ENCODE measurements around the gene HRH2.
"Not testable (repeated sequence)": the region's sequence is repeated elsewhere in the genome, so short reads cannot be mapped to it uniquely, and the experiment has no call there.

The HRH2 gene

GRCh38 chr5:175745210-175745609 is 87.3 kb downstream of the HRH2 start:
- H3K4me1 ChIP-seq (ENCODE audit: control insufficient read depth in 1 of 2, insufficient read depth in 2 of 2, low read length in 2 of 2) = no peaks in the 10 kb centered on the region
- H3K9ac ChIP-seq (ENCODE audit: low read depth in 1 of 2, low read length in 2 of 2) = no peak overlapping the region
- peaks cover 4 to 11% of the 10 kb centered on the region in 2 donors for H3K27me3 ChIP-seq (ENCODE audit: control insufficient read depth in 1 of 2, insufficient read depth in 2 of 2, low read length in 2 of 2)
- H3K9me3 ChIP-seq (ENCODE audit: control insufficient read depth in 1 of 2, low read length in 2 of 2) = no peaks in the 10 kb centered on the region
- no peak overlapping the region for H3K27ac ChIP-seq (ENCODE audit: low read depth, low read length)
- no peak overlapping the region for H3K4me3 ChIP-seq (ENCODE audit: low read depth in 1 of 2, low read length in 2 of 2)
- no peaks in the 10 kb centered on the region for H3K36me3 ChIP-seq (ENCODE audit: control insufficient read depth in 1 of 2, insufficient read depth in 2 of 2, low read length in 2 of 2)

GRCh38 chr5:175746851-175747250 is 89.0 kb downstream of the HRH2 start:
- no peaks in the 10 kb centered on the region for H3K9me3 ChIP-seq (ENCODE audit: control insufficient read depth in 1 of 2, low read length in 2 of 2)
- H3K4me1 ChIP-seq (ENCODE audit: control insufficient read depth in 1 of 2, insufficient read depth in 2 of 2, low read length in 2 of 2) = no peaks in the 10 kb centered on the region
- H3K36me3 ChIP-seq (ENCODE audit: control insufficient read depth in 1 of 2, insufficient read depth in 2 of 2, low read length in 2 of 2) = no peaks in the 10 kb centered on the region
- peaks cover 7 to 12% of the 10 kb centered on the region in 2 donors for H3K27me3 ChIP-seq (ENCODE audit: control insufficient read depth in 1 of 2, insufficient read depth in 2 of 2, low read length in 2 of 2)
- no peak overlapping the region for H3K4me3 ChIP-seq (ENCODE audit: low read depth in 1 of 2, low read length in 2 of 2)
- no peak overlapping the region for H3K27ac ChIP-seq (ENCODE audit: low read depth, low read length)
- H3K9ac ChIP-seq (ENCODE audit: low read depth in 1 of 2, low read length in 2 of 2) = no peak overlapping the region

GRCh38 chr5:175747539-175748060 is 89.7 kb downstream of the HRH2 start:
- Histone ChIP-seq H3K27ac (ENCODE audit: low read depth, low read length) (no peak overlapping the region), H3K9ac (ENCODE audit: low read depth in 1 of 2, low read length in 2 of 2) (no peak overlapping the region), H3K4me1 (ENCODE audit: control insufficient read depth in 1 of 2, insufficient read depth in 2 of 2, low read length in 2 of 2) (no peaks in the 10 kb centered on the region), H3K27me3 (ENCODE audit: control insufficient read depth in 1 of 2, insufficient read depth in 2 of 2, low read length in 2 of 2) (peaks cover 9 to 16% of the 10 kb centered on the region in 2 donors), H3K4me3 (ENCODE audit: low read depth in 1 of 2, low read length in 2 of 2) (no peak overlapping the region), H3K36me3 (ENCODE audit: control insufficient read depth in 1 of 2, insufficient read depth in 2 of 2, low read length in 2 of 2) (no peaks in the 10 kb centered on the region), H3K9me3 (ENCODE audit: control insufficient read depth in 1 of 2, low read length in 2 of 2) (no peaks in the 10 kb centered on the region)

GRCh38 chr5:175748650-175749049 is 90.8 kb downstream of the HRH2 start:
- Histone ChIP-seq H3K9ac (ENCODE audit: low read depth in 1 of 2, low read length in 2 of 2) (no peak overlapping the region), H3K27ac (ENCODE audit: low read depth, low read length) (no peak overlapping the region), H3K4me3 (ENCODE audit: low read depth in 1 of 2, low read length in 2 of 2) (no peak overlapping the region), H3K27me3 (ENCODE audit: control insufficient read depth in 1 of 2, insufficient read depth in 2 of 2, low read length in 2 of 2) (peaks cover 9 to 16% of the 10 kb centered on the region in 2 donors), H3K4me1 (ENCODE audit: control insufficient read depth in 1 of 2, insufficient read depth in 2 of 2, low read length in 2 of 2) (no peaks in the 10 kb centered on the region), H3K36me3 (ENCODE audit: control insufficient read depth in 1 of 2, insufficient read depth in 2 of 2, low read length in 2 of 2) (no peaks in the 10 kb centered on the region), H3K9me3 (ENCODE audit: control insufficient read depth in 1 of 2, low read length in 2 of 2) (no peaks in the 10 kb centered on the region)

GRCh38 chr5:175749591-175749990 is 91.7 kb downstream of the HRH2 start:
- no peaks in the 10 kb centered on the region for H3K9me3 ChIP-seq (ENCODE audit: control insufficient read depth in 1 of 2, low read length in 2 of 2)
- H3K9ac ChIP-seq (ENCODE audit: low read depth in 1 of 2, low read length in 2 of 2) = no peak overlapping the region
- no peak overlapping the region for H3K27ac ChIP-seq (ENCODE audit: low read depth, low read length)
- no peak overlapping the region for H3K4me3 ChIP-seq (ENCODE audit: low read depth in 1 of 2, low read length in 2 of 2)
- no peaks in the 10 kb centered on the region for H3K36me3 ChIP-seq (ENCODE audit: control insufficient read depth in 1 of 2, insufficient read depth in 2 of 2, low read length in 2 of 2)
- H3K4me1 ChIP-seq (ENCODE audit: control insufficient read depth in 1 of 2, insufficient read depth in 2 of 2, low read length in 2 of 2) = no peaks in the 10 kb centered on the region
- H3K27me3 ChIP-seq (ENCODE audit: control insufficient read depth in 1 of 2, insufficient read depth in 2 of 2, low read length in 2 of 2) = peaks cover 9 to 13% of the 10 kb centered on the region in 2 donors

- H3K27ac ChIP-seq (ENCODE audit: low read depth, low read length) = no peak overlapping the region
- no peak overlapping the region for H3K9ac ChIP-seq (ENCODE audit: low read depth in 1 of 2, low read length in 2 of 2)
- H3K9me3 ChIP-seq (ENCODE audit: control insufficient read depth in 1 of 2, low read length in 2 of 2) = no peaks in the 10 kb centered on the region
- no peaks in the 10 kb centered on the region for H3K36me3 ChIP-seq (ENCODE audit: control insufficient read depth in 1 of 2, insufficient read depth in 2 of 2, low read length in 2 of 2)
- H3K4me1 ChIP-seq (ENCODE audit: control insufficient read depth in 1 of 2, insufficient read depth in 2 of 2, low read length in 2 of 2) = no peaks in the 10 kb centered on the region
- no peak overlapping the region for H3K4me3 ChIP-seq (ENCODE audit: low read depth in 1 of 2, low read length in 2 of 2)
- H3K27me3 ChIP-seq (ENCODE audit: control insufficient read depth in 1 of 2, insufficient read depth in 2 of 2, low read length in 2 of 2) = peaks cover 9 to 13% of the 10 kb centered on the region in 2 donors
These were observed 92.7 kb downstream of the HRH2 start for GRCh38 chr5:175750511-175750931.

GRCh38 chr5:175751369-175751768 is 93.5 kb downstream of the HRH2 start:
- H3K4me3 ChIP-seq (ENCODE audit: low read depth in 1 of 2, low read length in 2 of 2) = no peak overlapping the region
- no peak overlapping the region for H3K27ac ChIP-seq (ENCODE audit: low read depth, low read length)
- H3K9ac ChIP-seq (ENCODE audit: low read depth in 1 of 2, low read length in 2 of 2) = no peak overlapping the region
- peaks cover 9 to 13% of the 10 kb centered on the region in 2 donors for H3K27me3 ChIP-seq (ENCODE audit: control insufficient read depth in 1 of 2, insufficient read depth in 2 of 2, low read length in 2 of 2)
- H3K36me3 ChIP-seq (ENCODE audit: control insufficient read depth in 1 of 2, insufficient read depth in 2 of 2, low read length in 2 of 2) = no peaks in the 10 kb centered on the region
- no peaks in the 10 kb centered on the region for H3K4me1 ChIP-seq (ENCODE audit: control insufficient read depth in 1 of 2, insufficient read depth in 2 of 2, low read length in 2 of 2)
- H3K9me3 ChIP-seq (ENCODE audit: control insufficient read depth in 1 of 2, low read length in 2 of 2) = no peaks in the 10 kb centered on the region

- H3K27ac ChIP-seq (ENCODE audit: low read depth, low read length) = no peak overlapping the region
- H3K9me3 ChIP-seq (ENCODE audit: control insufficient read depth in 1 of 2, low read length in 2 of 2) = no peaks in the 10 kb centered on the region
- H3K27me3 ChIP-seq (ENCODE audit: control insufficient read depth in 1 of 2, insufficient read depth in 2 of 2, low read length in 2 of 2) = peaks cover 13% of the 10 kb centered on the region in 2 donors
These were observed 95.1 kb downstream of the HRH2 start for GRCh38 chr5:175752826-175753535.

GRCh38 chr5:175753536-175754402 is 95.9 kb downstream of the HRH2 start:
- no peak overlapping the region for H3K9ac ChIP-seq (ENCODE audit: low read depth in 1 of 2, low read length in 2 of 2)
- H3K9me3 ChIP-seq (ENCODE audit: control insufficient read depth in 1 of 2, low read length in 2 of 2) = no peaks in the 10 kb centered on the region
- no peak overlapping the region for H3K4me3 ChIP-seq (ENCODE audit: low read depth in 1 of 2, low read length in 2 of 2)
- H3K36me3 ChIP-seq (ENCODE audit: control insufficient read depth in 1 of 2, insufficient read depth in 2 of 2, low read length in 2 of 2) = no peaks in the 10 kb centered on the region
- no peak overlapping the region for H3K27ac ChIP-seq (ENCODE audit: low read depth, low read length)
- no peaks in the 10 kb centered on the region for H3K4me1 ChIP-seq (ENCODE audit: control insufficient read depth in 1 of 2, insufficient read depth in 2 of 2, low read length in 2 of 2)
- peaks cover 13% of the 10 kb centered on the region in 2 donors for H3K27me3 ChIP-seq (ENCODE audit: control insufficient read depth in 1 of 2, insufficient read depth in 2 of 2, low read length in 2 of 2)

More at GRCh38 chr5:175752826-175753535, 95.1 kb downstream of the HRH2 start:
- Histone ChIP-seq H3K4me1 (ENCODE audit: control insufficient read depth in 1 of 2, insufficient read depth in 2 of 2, low read length in 2 of 2) (no peaks in the 10 kb centered on the region), H3K9ac (ENCODE audit: low read depth in 1 of 2, low read length in 2 of 2) (no peak overlapping the region), H3K36me3 (ENCODE audit: control insufficient read depth in 1 of 2, insufficient read depth in 2 of 2, low read length in 2 of 2) (no peaks in the 10 kb centered on the region), H3K4me3 (ENCODE audit: low read depth in 1 of 2, low read length in 2 of 2) (no peak overlapping the region)

- not testable (repeated sequence) for H3K36me3 ChIP-seq (ENCODE audit: control insufficient read depth in 1 of 2, insufficient read depth in 2 of 2, low read length in 2 of 2); H3K9ac ChIP-seq (ENCODE audit: low read depth in 1 of 2, low read length in 2 of 2); H3K9me3 ChIP-seq (ENCODE audit: control insufficient read depth in 1 of 2, low read length in 2 of 2); H3K4me3 ChIP-seq (ENCODE audit: low read depth in 1 of 2, low read length in 2 of 2); H3K27me3 ChIP-seq (ENCODE audit: control insufficient read depth in 1 of 2, insufficient read depth in 2 of 2, low read length in 2 of 2); H3K27ac ChIP-seq (ENCODE audit: low read depth, low read length); H3K4me1 ChIP-seq (ENCODE audit: control insufficient read depth in 1 of 2, insufficient read depth in 2 of 2, low read length in 2 of 2)
These were observed 102.1 kb downstream of the HRH2 start for GRCh38 chr5:175759991-175760390.

All from duodenal mucosa (tissue), 2 donors.